ENCODE data around the gene FAM241A. TPM values are rescaled to one million over a fixed set of nuclear protein-coding genes. Genes with fewer than 3 reads are reported as not detected.
"Not testable (repeated sequence)": the region's sequence is repeated elsewhere in the genome, so short reads cannot be mapped to it uniquely, and the experiment has no call there.

FAM241A gene
- total RNA-seq, 1 donor from 2014 or later, result 1.5 TPM

- intact Hi-C loops (cut with micrococcal nuclease), result no loop called here
- no peak for TF ChIP-seq CTCF (IDR thresholded peaks at IDR 0.05)
- Mint-ChIP-seq H3K36me3 (ENCODE audit: low read depth) (no peaks in the 10 kb centered on the region), H3K4me3 (no peak overlapping the region), H3K27ac (no peak overlapping the region), H3K4me1 (peaks cover 2% of the 10 kb centered on the region), H3K9me3 (no peaks in the 10 kb centered on the region), H3K27me3 (no peaks in the 10 kb centered on the region)
- ChIA-PET POLR2A (no interaction called here), CTCF (no interaction called here)
- DNase-seq (no peak), ATAC-seq (ENCODE audit: low read depth) (no peak)
Observed at GRCh38 chr4:112172180-112172579, 26.9 kb downstream of the FAM241A start.

GRCh38 chr4:112173593-112174558 lies 28.6 kb downstream of the FAM241A start:
- intact Hi-C loops (cut with micrococcal nuclease), result no loop called here
- Mint-ChIP-seq H3K4me1 (peaks cover 2% of the 10 kb centered on the region), H3K4me3 (no peak overlapping the region), H3K27me3 (no peaks in the 10 kb centered on the region), H3K9me3 (no peaks in the 10 kb centered on the region), H3K36me3 (ENCODE audit: low read depth) (no peaks in the 10 kb centered on the region), H3K27ac (no peak overlapping the region)
- DNase-seq (no peak), ATAC-seq (ENCODE audit: low read depth) (no peak)
- ChIA-PET CTCF (no interaction called here), POLR2A (no interaction called here)
- no peak for TF ChIP-seq CTCF (IDR thresholded peaks at IDR 0.05)

GRCh38 chr4:112175840-112176239 lies 30.6 kb downstream of the FAM241A start:
- DNase-seq (no peak), ATAC-seq (ENCODE audit: low read depth) (no peak)
- Mint-ChIP-seq H3K36me3 (ENCODE audit: low read depth) (no peaks in the 10 kb centered on the region), H3K27me3 (no peaks in the 10 kb centered on the region), H3K27ac (no peak overlapping the region), H3K9me3 (no peaks in the 10 kb centered on the region), H3K4me3 (no peak overlapping the region), H3K4me1 (no peaks in the 10 kb centered on the region)
- CTCF ChIA-PET, result no interaction called here
- intact Hi-C loops (cut with micrococcal nuclease), result no loop called here
- no peak for TF ChIP-seq CTCF (IDR thresholded peaks at IDR 0.05)
- POLR2A ChIA-PET, result no interaction called here

- H3K36me3 Mint-ChIP-seq (ENCODE audit: low read depth), result no peaks in the 10 kb centered on the region
- ChIA-PET POLR2A (no interaction called here), CTCF (no interaction called here)
- H3K4me1 Mint-ChIP-seq, result no peaks in the 10 kb centered on the region
- no peak for TF ChIP-seq CTCF (IDR thresholded peaks at IDR 0.05)
- no peak overlapping the region for H3K4me3 Mint-ChIP-seq
- no peak overlapping the region for H3K27ac Mint-ChIP-seq
- intact Hi-C loops (cut with micrococcal nuclease), result no loop called here
- no peaks in the 10 kb centered on the region for H3K27me3 Mint-ChIP-seq
- no peaks in the 10 kb centered on the region for H3K9me3 Mint-ChIP-seq
- ATAC-seq (ENCODE audit: low read depth) (no peak), DNase-seq (no peak)
Observed at GRCh38 chr4:112176596-112176995, 31.3 kb downstream of the FAM241A start.

- H3K27ac Mint-ChIP-seq; ATAC-seq (ENCODE audit: low read depth); POLR2A ChIA-PET; H3K4me3 Mint-ChIP-seq; H3K27me3 Mint-ChIP-seq; CTCF ChIA-PET; intact Hi-C loops (cut with micrococcal nuclease); H3K36me3 Mint-ChIP-seq (ENCODE audit: low read depth); DNase-seq; H3K9me3 Mint-ChIP-seq; H3K4me1 Mint-ChIP-seq: not testable (repeated sequence)
Observed at GRCh38 chr4:112178741-112179140, 33.5 kb downstream of the FAM241A start.
